T1000 (cell line): ENCODE measurements around the gene IKZF3.
"Not testable (repeated sequence)": the region's sequence is repeated elsewhere in the genome, so short reads cannot be mapped to it uniquely, and the experiment has no call there.

Source experiments
- DNase-seq: peaks from one replicate; lab custom pipeline; 2025; ENCODE audit warnings: mixed read lengths; lab: John Stamatoyannopoulos, UW

The IKZF3 gene

DNA sequence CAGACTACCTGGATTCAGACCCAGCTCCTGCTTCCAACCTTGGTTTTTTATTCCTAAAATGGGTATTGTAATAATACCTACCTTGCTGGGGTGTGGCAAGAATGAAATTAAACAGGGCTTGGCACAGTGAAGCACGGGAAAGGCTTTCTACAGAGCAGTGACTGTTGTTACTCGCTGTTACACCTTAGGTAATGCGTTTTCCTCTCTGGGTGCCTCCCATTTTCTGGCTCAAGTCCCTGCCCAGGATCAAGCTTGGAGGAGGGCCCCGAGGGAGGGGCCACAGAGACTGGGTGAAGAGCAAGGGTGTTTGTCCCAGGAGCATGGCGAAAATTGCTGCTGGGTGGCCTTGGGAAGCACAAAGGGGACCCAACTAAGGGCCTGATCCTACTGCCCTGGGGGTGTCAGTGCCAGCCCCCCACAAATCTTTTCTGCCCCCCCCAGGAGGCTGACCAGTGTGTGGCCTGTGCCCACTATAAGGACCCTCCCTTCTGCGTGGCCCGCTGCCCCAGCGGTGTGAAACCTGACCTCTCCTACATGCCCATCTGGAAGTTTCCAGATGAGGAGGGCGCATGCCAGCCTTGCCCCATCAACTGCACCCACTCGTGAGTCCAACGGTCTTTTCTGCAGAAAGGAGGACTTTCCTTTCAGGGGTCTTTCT is 147.1 kb downstream of the IKZF3 start:
- no peak for DNase-seq

DNA sequence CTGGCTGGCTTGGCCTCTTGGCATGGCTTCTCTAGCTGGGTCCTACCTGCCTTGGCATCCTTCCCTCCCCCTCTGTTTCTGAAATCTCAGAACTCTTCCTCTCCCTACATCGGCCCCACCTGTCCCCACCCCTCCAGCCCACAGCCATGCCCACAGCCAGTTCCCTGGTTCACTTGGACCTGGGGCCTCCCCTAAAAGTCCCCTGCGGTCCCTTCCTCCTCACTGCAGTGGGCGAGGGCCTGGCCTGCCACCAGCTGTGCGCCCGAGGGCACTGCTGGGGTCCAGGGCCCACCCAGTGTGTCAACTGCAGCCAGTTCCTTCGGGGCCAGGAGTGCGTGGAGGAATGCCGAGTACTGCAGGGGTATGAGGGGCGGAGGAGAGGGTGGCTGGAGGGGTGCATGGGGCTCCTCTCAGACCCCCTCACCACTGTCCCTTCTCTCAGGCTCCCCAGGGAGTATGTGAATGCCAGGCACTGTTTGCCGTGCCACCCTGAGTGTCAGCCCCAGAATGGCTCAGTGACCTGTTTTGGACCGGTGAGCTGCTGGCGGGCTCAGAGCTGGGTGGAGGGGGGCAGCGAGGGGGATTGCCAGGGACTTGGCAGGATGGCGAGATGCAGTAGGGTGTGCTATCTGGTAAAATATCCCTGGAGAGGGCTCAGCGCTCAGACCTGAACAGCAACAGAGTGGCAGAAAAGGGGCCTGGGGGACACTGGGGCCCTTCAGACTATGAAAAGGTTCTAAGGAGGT is 147.9 kb downstream of the IKZF3 start:
- DNase-seq, result no peak

GRCh38 chr17:39715375-39716072 is 148.6 kb downstream of the IKZF3 start:
- DNase-seq, result no peak

DNA sequence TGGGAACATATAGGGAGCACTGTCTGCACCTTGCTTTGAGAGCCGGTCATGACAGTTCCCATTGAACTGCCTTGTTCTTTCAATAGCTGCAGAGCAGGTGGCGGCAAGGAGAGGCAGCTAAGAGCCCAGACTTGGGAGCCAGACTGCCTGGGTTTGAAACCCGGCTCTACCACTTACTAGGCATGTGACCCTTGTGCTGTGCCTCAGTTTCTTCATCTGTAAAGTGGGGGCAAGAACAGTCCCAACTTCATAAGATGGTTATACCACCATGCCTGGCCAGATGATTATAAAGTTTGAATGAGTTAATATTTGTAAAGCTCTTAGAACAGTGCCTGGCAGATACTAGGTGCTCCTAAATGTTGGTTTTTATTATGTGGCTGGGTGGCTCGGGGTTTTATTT is 149.9 kb downstream of the IKZF3 start:
- DNase-seq, result no peak

DNA sequence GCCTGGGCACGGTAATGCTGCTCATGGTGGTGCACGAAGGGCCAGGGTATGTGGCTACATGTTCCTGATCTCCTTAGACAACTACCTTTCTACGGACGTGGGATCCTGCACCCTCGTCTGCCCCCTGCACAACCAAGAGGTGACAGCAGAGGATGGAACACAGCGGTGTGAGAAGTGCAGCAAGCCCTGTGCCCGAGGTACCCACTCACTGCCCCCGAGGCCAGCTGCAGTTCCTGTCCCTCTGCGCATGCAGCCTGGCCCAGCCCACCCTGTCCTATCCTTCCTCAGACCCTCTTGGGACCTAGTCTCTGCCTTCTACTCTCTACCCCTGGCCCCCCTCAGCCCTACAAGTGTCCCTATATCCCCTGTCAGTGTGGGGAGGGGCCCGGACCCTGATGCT is 152.3 kb downstream of the IKZF3 start:
- DNase-seq, result no peak

- DNase-seq, result not testable (repeated sequence)
Observed at GRCh38 chr17:39711071-39711470, 153.0 kb downstream of the IKZF3 start.

DNA sequence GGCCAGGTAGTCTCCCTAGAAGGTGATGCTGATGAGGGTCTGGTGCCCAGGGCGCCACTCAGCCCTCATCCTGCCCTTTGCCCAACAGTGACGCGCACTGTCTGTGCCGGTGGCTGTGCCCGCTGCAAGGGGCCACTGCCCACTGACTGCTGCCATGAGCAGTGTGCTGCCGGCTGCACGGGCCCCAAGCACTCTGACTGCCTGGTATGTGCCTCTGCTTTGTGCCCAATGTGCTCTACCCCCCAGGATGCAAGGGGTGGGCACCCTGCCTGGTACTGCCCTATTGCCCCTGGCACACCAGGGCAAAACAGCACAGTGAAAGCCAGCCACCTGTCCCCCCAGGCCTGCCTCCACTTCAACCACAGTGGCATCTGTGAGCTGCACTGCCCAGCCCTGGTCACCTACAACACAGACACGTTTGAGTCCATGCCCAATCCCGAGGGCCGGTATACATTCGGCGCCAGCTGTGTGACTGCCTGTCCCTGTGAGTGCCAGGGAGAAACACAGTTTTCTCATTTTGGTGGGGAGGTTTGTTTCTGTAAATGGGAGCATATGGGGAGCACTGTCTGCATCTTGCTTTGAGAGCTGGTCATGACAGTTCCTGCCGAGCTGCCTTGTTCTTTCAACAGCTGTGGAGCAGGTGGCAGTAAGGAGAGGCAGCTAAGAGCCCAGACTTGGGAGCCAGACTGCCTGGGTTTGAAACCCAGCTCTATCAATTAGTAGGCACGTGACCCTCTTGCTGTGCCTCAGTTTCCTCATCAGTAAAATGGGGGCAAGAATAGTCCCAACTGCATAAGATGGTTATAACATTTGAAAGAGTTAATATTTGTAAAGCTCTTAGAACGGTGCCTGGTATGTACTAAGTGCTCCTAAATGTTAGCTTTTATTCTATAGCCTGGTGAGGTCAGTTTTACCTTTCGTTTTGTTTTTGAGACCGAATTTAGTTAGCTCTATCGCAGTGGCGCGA is 153.8 kb downstream of the IKZF3 start:
- DNase-seq, result no peak

DNA sequence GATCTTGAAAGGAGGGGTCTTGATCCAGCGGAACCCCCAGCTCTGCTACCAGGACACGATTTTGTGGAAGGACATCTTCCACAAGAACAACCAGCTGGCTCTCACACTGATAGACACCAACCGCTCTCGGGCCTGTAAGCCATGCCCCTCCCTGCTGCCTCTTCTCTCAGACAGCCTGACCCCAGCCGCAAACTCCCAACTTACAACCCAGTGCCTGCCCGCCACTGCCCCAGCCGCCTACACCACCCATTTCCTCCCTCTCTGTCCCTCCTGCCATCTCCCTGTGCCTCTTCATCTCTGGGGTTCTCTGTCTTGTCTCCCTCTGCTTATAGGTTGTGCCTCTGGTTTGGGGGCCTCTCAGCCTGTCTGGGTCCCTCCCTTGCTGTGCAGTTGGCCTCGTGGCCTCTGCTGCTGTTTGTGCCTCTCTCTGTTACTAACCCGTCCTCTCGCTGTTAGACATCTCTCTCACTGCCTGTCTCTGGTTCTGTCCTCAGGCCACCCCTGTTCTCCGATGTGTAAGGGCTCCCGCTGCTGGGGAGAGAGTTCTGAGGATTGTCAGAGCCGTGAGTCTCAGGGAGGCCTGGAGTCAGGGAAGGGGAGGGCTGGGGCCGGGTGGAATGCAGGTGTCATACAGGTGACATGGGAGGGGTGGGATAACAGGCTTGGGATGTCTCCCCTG is 154.7 kb downstream of the IKZF3 start:
- no peak for DNase-seq
